GM12878 (cell line): ENCODE results near the gene SDC1. TPM values are rescaled to one million over a fixed set of nuclear protein-coding genes. Genes with fewer than 3 reads are reported as not detected.

ENCODE experiments used
- ATAC-seq: fragments of 200-7000 bp; cut with Tn5 transposase; 3 replicates; pipeline ENCODE4 v1.9.1; 2020; ENCODE audit warnings: mild to moderate bottlenecking, moderate library complexity
- BruUV-seq: library from RNA; stranded (reverse); fragments of 400-500 nt; replicated peaks from 2 replicates; lab custom pipeline; 2021; lab: Mats Ljungman, UMichigan
- CTCF ChIA-PET: fragments of 300-600 bp; sonication (Branson Sonifier 250); formaldehyde crosslinking; extraction: SDS; loops from one replicate; lab custom pipeline; 2021; ENCODE audit warnings: inconsistent platforms; lab: Yijun Ruan, JAX
- POLR2A ChIA-PET: fragments of 350-600 bp; formaldehyde crosslinking; extraction: SDS; loops from one replicate; lab custom pipeline; 2021; ENCODE audit warnings: inconsistent platforms; lab: Charles Lee
- RAD21 ChIA-PET: fragments of 300-600 bp; sonication (Branson Sonifier 250); formaldehyde crosslinking; loops from one replicate; lab custom pipeline; 2023; ENCODE audit warnings: antibody characterized with exemption; ENCODE audit not compliant: unreplicated experiment; lab: Charles Lee
- SMC1A ChIA-PET: fragments of 300-600 bp; sonication (Branson Sonifier 250); formaldehyde crosslinking; loops from one replicate; lab custom pipeline; 2023; ENCODE audit not compliant: unreplicated experiment, uncharacterized antibody; lab: Charles Lee
- DNase-seq: peaks from one replicate; pipeline ENCODE4 v3.0.0-alpha.2; 2011; ENCODE audit warnings: low read depth, low spot score
- FAIRE-seq: peaks from 3 replicates; lab custom pipeline; 2011; peaks lifted over from hg19 to GRCh38; lab: Jason Lieb, UNC
- H2AFZ ChIP-seq: 2 replicates; pipeline ENCODE4 v1.6.0; 2011; ENCODE audit warnings: low read depth, low read length, control low read depth; ENCODE audit not compliant: control insufficient read depth
- H3K27ac ChIP-seq: 2 replicates; pipeline ENCODE4 v1.5.1; 2011; ENCODE audit warnings: control low read depth; ENCODE audit not compliant: control insufficient read depth, insufficient read depth
- H3K27me3 ChIP-seq, 2 experiments: replicated peaks in 1 of 2; 2 replicates each; pipeline versions ENCODE4 v1.6.0 to v1.6.1; 2011; ENCODE audit warnings: low read length in 1 of 2; ENCODE audit not compliant: control insufficient read depth in 2 of 2, insufficient read depth in 2 of 2
- H3K36me3 ChIP-seq, 2 experiments: 2 replicates each; pipeline ENCODE4 v1.5.1; 2011; ENCODE audit warnings: low read length in 1 of 2; ENCODE audit not compliant: control insufficient read depth in 2 of 2, insufficient read depth in 2 of 2
- H3K4me1 ChIP-seq: 2 replicates; pipeline ENCODE4 v1.6.1; 2011; ENCODE audit warnings: mild to moderate bottlenecking, low read length, moderate library complexity, mixed read lengths; ENCODE audit not compliant: control insufficient read depth, insufficient read depth
- H3K4me2 ChIP-seq: 2 replicates; pipeline ENCODE4 v1.6.0; 2011; ENCODE audit warnings: control low read depth; ENCODE audit not compliant: control insufficient read depth, insufficient read depth
- H3K4me3 ChIP-seq: fragments of 200-600 bp; sonication (generic); 2 replicates; pipeline ENCODE4 v1.5.1; 2016
- H3K79me2 ChIP-seq: 2 replicates; pipeline ENCODE4 v1.6.0; 2011; ENCODE audit warnings: low read length; ENCODE audit not compliant: control insufficient read depth, insufficient read depth
- H3K9ac ChIP-seq: 2 replicates; pipeline ENCODE4 v1.8.0; 2011; ENCODE audit warnings: low read length, control low read depth, mixed read lengths; ENCODE audit not compliant: control insufficient read depth, insufficient read depth
- H3K9me3 ChIP-seq: replicated peaks from 3 replicates; pipeline ENCODE4 v1.5.1; 2011; ENCODE audit warnings: mild to moderate bottlenecking, low read length; ENCODE audit not compliant: control insufficient read depth, insufficient read depth
- H4K20me1 ChIP-seq: 2 replicates; pipeline ENCODE4 v1.6.0; 2011; ENCODE audit not compliant: control insufficient read depth, insufficient read depth
- ASH2L ChIP-seq: fragments of 300-600, 200-600 bp; sonication (generic); IDR thresholded peaks from 2 replicates; pipeline ENCODE4 v1.6.1; 2017; ENCODE audit warnings: low read depth, mild to moderate bottlenecking, borderline replicate concordance
- ATF7 ChIP-seq: fragments of 450-650 bp; IDR thresholded peaks from 2 replicates; pipeline ENCODE4 v1.6.1; 2016; ENCODE audit warnings: low read depth, mild to moderate bottlenecking
- BRCA1 ChIP-seq: IDR thresholded peaks from 2 replicates; pipeline ENCODE4 v1.6.1; 2011; ENCODE audit warnings: low read depth, low read length, improper control_type of control experiment
- CREB1 ChIP-seq: IDR thresholded peaks from 2 replicates; pipeline ENCODE4 v1.6.1; 2012; ENCODE audit warnings: low read depth, mild to moderate bottlenecking, inconsistent platforms
- EED ChIP-seq: sonication (generic); IDR thresholded peaks from 2 replicates; pipeline ENCODE4 v1.6.1; 2016; ENCODE audit warnings: antibody characterized with exemption, low read depth
- FOXM1 ChIP-seq: IDR thresholded peaks from 2 replicates; pipeline ENCODE4 v1.6.1; 2012; ENCODE audit warnings: low read depth, mild to moderate bottlenecking, inconsistent platforms, low read length, moderate library complexity
- KLF5 ChIP-seq: fragments of 450-650 bp; IDR thresholded peaks from 2 replicates; pipeline ENCODE4 v1.6.1; 2014; ENCODE audit warnings: mild to moderate bottlenecking; ENCODE audit not compliant: partially characterized antibody
- TAF1 ChIP-seq: IDR thresholded peaks from 2 replicates; pipeline ENCODE4 v1.6.1; 2011; ENCODE audit warnings: mild to moderate bottlenecking, low read depth, low read length, borderline replicate concordance
- USF2 ChIP-seq: IDR thresholded peaks from 2 replicates; pipeline ENCODE4 v1.6.1; 2011; ENCODE audit warnings: low read depth, low read length, improper control_type of control experiment, borderline replicate concordance
- YBX1 ChIP-seq: fragments of 450-650 bp; IDR thresholded peaks from 2 replicates; pipeline ENCODE4 v1.6.1; 2016; ENCODE audit warnings: antibody characterized with exemption
- ZNF274 ChIP-seq: IDR thresholded peaks from one replicate; pipeline ENCODE4 v1.8.0; 2011; ENCODE audit not compliant: insufficient read length, insufficient read depth
- ZNF622 ChIP-seq: fragments of 450-650 bp; IDR thresholded peaks from 2 replicates; pipeline ENCODE4 v1.6.1; 2017; ENCODE audit warnings: mild to moderate bottlenecking, inconsistent platforms
- WGBS: methylation state at CpG from one replicate; pipeline ENCODE4 v1.1.6; 2016; ENCODE audit warnings: low lambda C conversion rate; ENCODE audit not compliant: insufficient replicate concordance, insufficient coverage; ENCODE audit errors: missing lambda C conversion rate; 5-methylcytosine and 5-hydroxymethylcytosine counted together
- in situ Hi-C: fragments of 300-500 bp; cut with MboI; formaldehyde crosslinking; loops from 9 replicates; pipeline ENCODE4 v1.14.3; 2018; ENCODE audit warnings: mixed read lengths
- intact Hi-C: fragments of 100-400 bp; cut with micrococcal nuclease; formaldehyde crosslinking; loops from one replicate; pipeline ENCODE4 v1.14.2; 2022; ENCODE audit not compliant: unreplicated experiment
- polyA plus RNA-seq, 11 experiments: library from polyadenylated mRNA; depleted of rRNA in 4 of 11; unstranded in 6 of 11; stranded (reverse) in 5 of 11; fragments of >200 nt; fragmentation: Nextera tagmentation in 4 of 11; fragmentation: Illumina TruSeq in 1 of 11; extraction: Ambion mirVana in 4 of 11; extraction: Trizol in 1 of 11; gene quantifications; 1 replicate in 1 of 11; 2 replicates in 10 of 11; pipeline versions ENCODE4 v1.2.1 to v1.2.3, GENCODE V29; 2011 to 2016; ENCODE audit warnings: inconsistent platforms in 2 of 11, missing spikeins in 2 of 11, low read depth in 1 of 11
- total RNA-seq, 4 experiments: library from RNA; depleted of rRNA in 3 of 4; stranded (reverse); fragments of >200 nt in 3 of 4; fragmentation: Illumina TruSeq in 1 of 4; extraction: Trizol in 1 of 4; gene quantifications; 2 replicates each; pipeline versions ENCODE4 v1.2.1 to v1.2.3, GENCODE V29; 2013 to 2021
- TF ChIP-seq, protein P1 (sequence below): fragments of 450-650 bp; formaldehyde crosslinking; IDR thresholded peaks from 2 replicates; pipeline ENCODE4 v1.5.0; 2022; ENCODE audit warnings: mild to moderate bottlenecking, missing genetic modification characterization
- TF ChIP-seq, protein P2 (sequence below): fragments of 450-650 bp; IDR thresholded peaks from 2 replicates; pipeline ENCODE4 v1.6.1; 2017; ENCODE audit warnings: mild to moderate bottlenecking, moderate library complexity

SDC1 gene
- total and polyA plus RNA-seq, 10 of the 15 experiments (the other 5 are each of a cell fraction or from before 2014, with no cell fraction given), result 0.85 to 36.8 (median 23.7) TPM

DNA sequence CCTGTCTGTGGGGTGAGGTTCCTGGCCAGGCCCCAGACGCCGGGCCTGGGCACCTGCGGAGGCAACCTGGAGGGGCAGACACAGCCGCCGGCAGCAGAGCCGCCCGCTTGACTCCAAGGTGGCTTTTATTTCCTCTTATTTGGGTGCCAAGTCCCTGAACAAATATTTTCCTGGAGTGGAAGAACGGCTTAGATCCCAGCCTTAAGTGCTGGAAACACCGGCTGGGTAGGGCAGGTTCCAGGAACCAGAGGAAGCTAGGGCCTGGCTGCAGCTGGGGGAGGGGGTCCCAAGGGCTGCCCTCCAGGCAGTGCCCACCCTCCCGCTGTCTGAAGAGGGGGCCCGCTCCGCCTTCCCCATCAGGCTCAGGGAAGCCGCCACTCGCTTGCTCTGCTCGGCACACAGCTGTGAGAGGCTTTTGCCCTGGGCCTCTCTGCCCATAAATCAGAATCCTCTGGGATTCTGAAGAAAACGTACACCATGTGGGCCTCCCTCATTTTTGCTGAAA is 28.2 kb downstream of the SDC1 start:
- Histone ChIP-seq H3K79me2 (no peaks in the 10 kb centered on the region), H3K9me3 (no peaks in the 10 kb centered on the region), H4K20me1 (no peaks in the 10 kb centered on the region), H3K27ac (no peak overlapping the region), H3K4me2 (no peak overlapping the region), H3K9ac (no peak overlapping the region), H3K36me3 (no peaks in the 10 kb centered on the region), H3K4me1 (no peaks in the 10 kb centered on the region), H3K4me3 (no peak overlapping the region), H2AFZ (no peak overlapping the region), H3K27me3 (no peaks in the 10 kb centered on the region)
- FAIRE-seq (no peak), ATAC-seq (no peak), DNase-seq (no peak)
- intact Hi-C loops (no loop called here), in situ Hi-C loops (no loop called here)
- RAD21 ChIA-PET, result interaction anchor here (1.1 to 1.5 kb wide), 3 partner anchors 25 to 61 kb away, joined by 4 to 5 read pairs (median 5); no protein-coding TSS in a partner anchor
- SMC1A ChIA-PET, result interaction anchor here (1.4 kb wide), 1 partner anchor 58 kb away, joined by 3 read pairs; no protein-coding TSS in a partner anchor
- POLR2A ChIA-PET, result no interaction called here
- no TSS peak for BruUV-seq
- 81% methylated on average over 16 of the region's 16 CpGs for WGBS
- CTCF ChIA-PET, result interaction anchor here (0.6 to 1.8 kb wide), 3 partner anchors 10 to 58 kb away, joined by 3 to 8 read pairs (median 3); no protein-coding TSS in a partner anchor
- TF ChIP-seq FOXM1, result no peak
- TF ChIP-seq KLF5, result no peak
- no peak for TF ChIP-seq TAF1
- TF ChIP-seq ASH2L, result no peak
- TF ChIP-seq ATF7, result no peak
- TF ChIP-seq EED, result no peak
- TF ChIP-seq, protein P1, sequence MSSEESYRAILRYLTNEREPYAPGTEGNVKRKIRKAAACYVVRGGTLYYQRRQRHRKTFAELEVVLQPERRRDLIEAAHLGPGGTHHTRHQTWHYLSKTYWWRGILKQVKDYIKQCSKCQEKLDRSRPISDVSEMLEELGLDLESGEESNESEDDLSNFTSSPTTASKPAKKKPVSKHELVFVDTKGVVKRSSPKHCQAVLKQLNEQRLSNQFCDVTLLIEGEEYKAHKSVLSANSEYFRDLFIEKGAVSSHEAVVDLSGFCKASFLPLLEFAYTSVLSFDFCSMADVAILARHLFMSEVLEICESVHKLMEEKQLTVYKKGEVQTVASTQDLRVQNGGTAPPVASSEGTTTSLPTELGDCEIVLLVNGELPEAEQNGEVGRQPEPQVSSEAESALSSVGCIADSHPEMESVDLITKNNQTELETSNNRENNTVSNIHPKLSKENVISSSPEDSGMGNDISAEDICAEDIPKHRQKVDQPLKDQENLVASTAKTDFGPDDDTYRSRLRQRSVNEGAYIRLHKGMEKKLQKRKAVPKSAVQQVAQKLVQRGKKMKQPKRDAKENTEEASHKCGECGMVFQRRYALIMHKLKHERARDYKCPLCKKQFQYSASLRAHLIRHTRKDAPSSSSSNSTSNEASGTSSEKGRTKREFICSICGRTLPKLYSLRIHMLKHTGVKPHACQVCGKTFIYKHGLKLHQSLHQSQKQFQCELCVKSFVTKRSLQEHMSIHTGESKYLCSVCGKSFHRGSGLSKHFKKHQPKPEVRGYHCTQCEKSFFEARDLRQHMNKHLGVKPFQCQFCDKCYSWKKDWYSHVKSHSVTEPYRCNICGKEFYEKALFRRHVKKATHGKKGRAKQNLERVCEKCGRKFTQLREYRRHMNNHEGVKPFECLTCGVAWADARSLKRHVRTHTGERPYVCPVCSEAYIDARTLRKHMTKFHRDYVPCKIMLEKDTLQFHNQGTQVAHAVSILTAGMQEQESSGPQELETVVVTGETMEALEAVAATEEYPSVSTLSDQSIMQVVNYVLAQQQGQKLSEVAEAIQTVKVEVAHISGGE, result no peak
- TF ChIP-seq YBX1, result no peak
- TF ChIP-seq ZNF622, result no peak
- no peak for TF ChIP-seq BRCA1
- no peak for TF ChIP-seq CREB1
- no peak for TF ChIP-seq USF2
- no peak for TF ChIP-seq ZNF274
- TF ChIP-seq, protein P2, sequence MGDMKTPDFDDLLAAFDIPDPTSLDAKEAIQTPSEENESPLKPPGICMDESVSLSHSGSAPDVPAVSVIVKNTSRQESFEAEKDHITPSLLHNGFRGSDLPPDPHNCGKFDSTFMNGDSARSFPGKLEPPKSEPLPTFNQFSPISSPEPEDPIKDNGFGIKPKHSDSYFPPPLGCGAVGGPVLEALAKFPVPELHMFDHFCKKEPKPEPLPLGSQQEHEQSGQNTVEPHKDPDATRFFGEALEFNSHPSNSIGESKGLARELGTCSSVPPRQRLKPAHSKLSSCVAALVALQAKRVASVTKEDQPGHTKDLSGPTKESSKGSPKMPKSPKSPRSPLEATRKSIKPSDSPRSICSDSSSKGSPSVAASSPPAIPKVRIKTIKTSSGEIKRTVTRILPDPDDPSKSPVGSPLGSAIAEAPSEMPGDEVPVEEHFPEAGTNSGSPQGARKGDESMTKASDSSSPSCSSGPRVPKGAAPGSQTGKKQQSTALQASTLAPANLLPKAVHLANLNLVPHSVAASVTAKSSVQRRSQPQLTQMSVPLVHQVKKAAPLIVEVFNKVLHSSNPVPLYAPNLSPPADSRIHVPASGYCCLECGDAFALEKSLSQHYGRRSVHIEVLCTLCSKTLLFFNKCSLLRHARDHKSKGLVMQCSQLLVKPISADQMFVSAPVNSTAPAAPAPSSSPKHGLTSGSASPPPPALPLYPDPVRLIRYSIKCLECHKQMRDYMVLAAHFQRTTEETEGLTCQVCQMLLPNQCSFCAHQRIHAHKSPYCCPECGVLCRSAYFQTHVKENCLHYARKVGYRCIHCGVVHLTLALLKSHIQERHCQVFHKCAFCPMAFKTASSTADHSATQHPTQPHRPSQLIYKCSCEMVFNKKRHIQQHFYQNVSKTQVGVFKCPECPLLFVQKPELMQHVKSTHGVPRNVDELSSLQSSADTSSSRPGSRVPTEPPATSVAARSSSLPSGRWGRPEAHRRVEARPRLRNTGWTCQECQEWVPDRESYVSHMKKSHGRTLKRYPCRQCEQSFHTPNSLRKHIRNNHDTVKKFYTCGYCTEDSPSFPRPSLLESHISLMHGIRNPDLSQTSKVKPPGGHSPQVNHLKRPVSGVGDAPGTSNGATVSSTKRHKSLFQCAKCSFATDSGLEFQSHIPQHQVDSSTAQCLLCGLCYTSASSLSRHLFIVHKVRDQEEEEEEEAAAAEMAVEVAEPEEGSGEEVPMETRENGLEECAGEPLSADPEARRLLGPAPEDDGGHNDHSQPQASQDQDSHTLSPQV, result no peak
